A549 (cell line): ENCODE results near the gene ZNF821.

Experiments used
- BHLHE40 ChIP-seq: IDR thresholded peaks from 2 replicates; pipeline ENCODE4 v1.6.1; 2012; ENCODE audit warnings: low read depth, low read length, inconsistent platforms
- CTCF ChIP-seq: fragments of >200 bp; sonication (Bioruptor Twin); formaldehyde crosslinking; IDR thresholded peaks from 3 replicates; pipeline ENCODE4 v1.5.1; 2016
- ESRRA ChIP-seq: fragments of 150-350 bp; IDR thresholded peaks from 2 replicates; pipeline ENCODE4 v1.6.1; 2014; ENCODE audit warnings: mild to moderate bottlenecking, low read length, borderline replicate concordance
- KDM5A ChIP-seq: fragments of 200-600 bp; sonication (generic); IDR thresholded peaks from 2 replicates; pipeline ENCODE4 v1.6.1; 2016; ENCODE audit warnings: antibody characterized with exemption, mild to moderate bottlenecking
- MAX ChIP-seq: IDR thresholded peaks from 2 replicates; pipeline ENCODE4 v1.6.1; 2012
- PBX3 ChIP-seq: IDR thresholded peaks from 2 replicates; pipeline ENCODE4 v1.6.1; 2012
- POLR2A ChIP-seq: IDR thresholded peaks from 2 replicates; pipeline ENCODE4 v1.6.1; 2012; ENCODE audit warnings: mild to moderate bottlenecking, low read length
- SREBF2 ChIP-seq: fragments of 450-650 bp; IDR thresholded peaks from 2 replicates; pipeline ENCODE4 v1.6.1; 2014; ENCODE audit warnings: mild to moderate bottlenecking, moderate library complexity
- ZNF302 ChIP-seq: fragments of 250-450 bp; sonication (Bioruptor Pico); IDR thresholded peaks from 2 replicates; pipeline ENCODE4 v1.9.0; 2021; ENCODE audit warnings: inconsistent platforms, mild to moderate bottlenecking, moderate library complexity
- TF ChIP-seq, protein P1 (sequence below): fragments of 200-600 bp; sonication (generic); IDR thresholded peaks from 2 replicates; pipeline ENCODE4 v1.6.1; 2016; ENCODE audit warnings: antibody characterized with exemption, mild to moderate bottlenecking, moderate library complexity
- TF ChIP-seq, protein P2 (sequence below): IDR thresholded peaks from 2 replicates; pipeline ENCODE4 v1.6.1; 2012; ENCODE audit warnings: low read depth, borderline replicate concordance

- TF ChIP-seq CTCF (no peak), BHLHE40 (no peak), MAX (no peak), PBX3 (no peak), SREBF2 (no peak), POLR2A (no peak), ZNF302 (CRISPR knock-in tag) (no peak), ESRRA (no peak), KDM5A (no peak)
- TF ChIP-seq, protein P1, sequence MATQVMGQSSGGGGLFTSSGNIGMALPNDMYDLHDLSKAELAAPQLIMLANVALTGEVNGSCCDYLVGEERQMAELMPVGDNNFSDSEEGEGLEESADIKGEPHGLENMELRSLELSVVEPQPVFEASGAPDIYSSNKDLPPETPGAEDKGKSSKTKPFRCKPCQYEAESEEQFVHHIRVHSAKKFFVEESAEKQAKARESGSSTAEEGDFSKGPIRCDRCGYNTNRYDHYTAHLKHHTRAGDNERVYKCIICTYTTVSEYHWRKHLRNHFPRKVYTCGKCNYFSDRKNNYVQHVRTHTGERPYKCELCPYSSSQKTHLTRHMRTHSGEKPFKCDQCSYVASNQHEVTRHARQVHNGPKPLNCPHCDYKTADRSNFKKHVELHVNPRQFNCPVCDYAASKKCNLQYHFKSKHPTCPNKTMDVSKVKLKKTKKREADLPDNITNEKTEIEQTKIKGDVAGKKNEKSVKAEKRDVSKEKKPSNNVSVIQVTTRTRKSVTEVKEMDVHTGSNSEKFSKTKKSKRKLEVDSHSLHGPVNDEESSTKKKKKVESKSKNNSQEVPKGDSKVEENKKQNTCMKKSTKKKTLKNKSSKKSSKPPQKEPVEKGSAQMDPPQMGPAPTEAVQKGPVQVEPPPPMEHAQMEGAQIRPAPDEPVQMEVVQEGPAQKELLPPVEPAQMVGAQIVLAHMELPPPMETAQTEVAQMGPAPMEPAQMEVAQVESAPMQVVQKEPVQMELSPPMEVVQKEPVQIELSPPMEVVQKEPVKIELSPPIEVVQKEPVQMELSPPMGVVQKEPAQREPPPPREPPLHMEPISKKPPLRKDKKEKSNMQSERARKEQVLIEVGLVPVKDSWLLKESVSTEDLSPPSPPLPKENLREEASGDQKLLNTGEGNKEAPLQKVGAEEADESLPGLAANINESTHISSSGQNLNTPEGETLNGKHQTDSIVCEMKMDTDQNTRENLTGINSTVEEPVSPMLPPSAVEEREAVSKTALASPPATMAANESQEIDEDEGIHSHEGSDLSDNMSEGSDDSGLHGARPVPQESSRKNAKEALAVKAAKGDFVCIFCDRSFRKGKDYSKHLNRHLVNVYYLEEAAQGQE, result no peak
- TF ChIP-seq, protein P2, sequence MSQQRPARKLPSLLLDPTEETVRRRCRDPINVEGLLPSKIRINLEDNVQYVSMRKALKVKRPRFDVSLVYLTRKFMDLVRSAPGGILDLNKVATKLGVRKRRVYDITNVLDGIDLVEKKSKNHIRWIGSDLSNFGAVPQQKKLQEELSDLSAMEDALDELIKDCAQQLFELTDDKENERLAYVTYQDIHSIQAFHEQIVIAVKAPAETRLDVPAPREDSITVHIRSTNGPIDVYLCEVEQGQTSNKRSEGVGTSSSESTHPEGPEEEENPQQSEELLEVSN, result no peak
These were observed 47.6 kb upstream of the ZNF821 start for GRCh38 chr16:71931599-71931998.
